NCI-H748 (cell line): Measurements from ENCODE around the gene PDCD2L.
"Not testable (repeated sequence)": the region's sequence is repeated elsewhere in the genome, so short reads cannot be mapped to it uniquely, and the experiment has no call there.

ENCODE experiments used
- DNase-seq: peaks from one replicate; lab custom pipeline; 2025; ENCODE audit not compliant: unreplicated experiment; lab: John Stamatoyannopoulos, UW

The PDCD2L gene

GRCh38 chr19:34461375-34462100, 57.3 kb downstream of the PDCD2L start:
- no peak for DNase-seq

- not testable (repeated sequence) for DNase-seq
These were observed 60.6 kb downstream of the PDCD2L start for GRCh38 chr19:34464785-34465184.

- no peak for DNase-seq
These were observed 64.2 kb downstream of the PDCD2L start for GRCh38 chr19:34468409-34468808.

DNA sequence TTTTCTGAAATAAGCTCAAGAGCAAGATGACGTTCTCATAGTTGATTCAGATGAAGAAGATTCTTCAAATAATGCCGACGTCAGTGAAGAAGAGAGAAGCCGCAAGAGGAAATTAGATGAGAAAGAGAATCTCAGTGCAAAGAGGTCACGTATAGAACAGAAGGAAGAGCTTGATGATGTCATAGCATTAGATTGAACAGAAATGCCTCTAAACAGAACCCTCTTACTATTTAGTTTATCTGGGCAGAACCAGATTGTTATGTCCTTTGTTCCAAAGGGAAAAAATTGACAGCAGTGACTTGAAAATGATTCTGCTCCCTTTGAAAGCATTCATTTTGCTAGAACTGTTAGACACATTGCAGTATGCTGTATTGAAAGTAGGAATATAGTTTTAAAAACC, 64.8 kb downstream of the PDCD2L start:
- DNase-seq, result not testable (repeated sequence)

DNA sequence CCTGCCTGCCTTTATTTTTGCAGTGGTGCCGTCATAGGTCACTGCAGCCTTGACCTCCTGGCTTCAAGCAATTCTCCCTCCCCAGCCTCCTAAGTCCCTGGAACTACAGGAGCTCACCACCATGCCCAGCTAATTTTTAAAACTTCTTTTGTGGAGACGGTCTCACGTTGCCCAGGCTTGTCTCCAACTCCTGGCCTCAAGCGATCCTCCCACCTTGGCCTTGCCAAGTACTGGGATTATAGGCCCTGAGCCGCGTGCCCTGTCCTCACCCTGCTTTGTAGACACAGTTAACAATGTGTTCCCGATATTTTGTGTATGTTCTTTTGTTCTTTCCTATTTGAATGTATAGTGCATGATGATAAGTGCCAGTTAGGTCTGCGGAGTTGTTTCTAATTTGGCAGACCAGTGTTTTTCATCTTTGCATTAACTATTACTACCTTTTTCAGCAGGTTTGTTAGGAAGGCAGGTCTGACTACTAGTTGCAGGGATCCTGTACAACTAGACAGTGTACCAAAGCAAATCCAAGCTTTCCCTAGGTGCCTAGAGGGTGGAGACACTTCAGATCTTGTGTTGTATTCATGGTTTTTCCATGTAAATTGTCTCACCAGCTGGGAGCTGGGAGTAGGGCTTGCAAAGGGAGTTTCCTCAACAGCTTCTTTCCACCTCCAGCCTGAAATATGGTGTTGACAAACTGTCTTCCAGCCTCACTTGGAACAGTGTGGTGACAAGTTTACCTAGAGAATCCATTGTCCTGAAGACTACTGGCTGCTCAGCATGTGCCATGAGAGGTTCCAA, 67.9 kb downstream of the PDCD2L start:
- DNase-seq, result no peak

DNA sequence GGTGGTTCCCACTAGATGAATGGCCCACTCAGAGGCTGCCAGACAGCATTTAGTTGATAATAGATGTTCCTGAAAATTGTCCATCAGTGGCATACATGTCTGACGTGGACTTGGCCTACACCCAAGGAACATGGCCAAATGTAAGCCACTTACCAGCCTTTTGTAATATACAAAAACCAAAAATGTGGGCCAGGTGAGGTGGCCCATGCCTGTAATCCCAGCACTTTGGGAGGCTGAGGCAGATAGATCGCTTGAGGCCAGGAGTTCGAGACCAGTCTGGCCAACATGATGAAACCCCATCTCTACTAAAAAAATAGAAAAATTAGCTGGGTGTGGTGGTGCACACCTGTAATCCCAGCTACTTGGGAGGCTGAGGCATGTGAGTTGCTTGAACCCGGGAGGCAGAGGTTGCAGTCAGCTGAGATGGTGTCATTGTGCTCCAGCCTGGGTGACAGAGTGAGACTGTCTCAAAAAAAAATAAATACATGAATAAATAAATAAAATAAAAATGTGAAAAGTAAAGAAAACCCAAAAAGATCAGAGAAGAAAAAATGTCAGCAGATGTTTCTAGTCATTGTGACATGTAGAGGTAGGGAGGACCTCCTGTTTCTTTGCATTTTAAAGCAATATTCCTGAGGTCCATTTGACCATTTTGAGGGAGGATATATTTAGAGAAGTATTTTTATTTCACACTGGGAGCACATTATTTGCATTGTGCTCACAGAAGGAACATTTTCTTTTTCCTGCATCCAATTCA, 70.2 kb downstream of the PDCD2L start:
- DNase-seq, result no peak

DNA sequence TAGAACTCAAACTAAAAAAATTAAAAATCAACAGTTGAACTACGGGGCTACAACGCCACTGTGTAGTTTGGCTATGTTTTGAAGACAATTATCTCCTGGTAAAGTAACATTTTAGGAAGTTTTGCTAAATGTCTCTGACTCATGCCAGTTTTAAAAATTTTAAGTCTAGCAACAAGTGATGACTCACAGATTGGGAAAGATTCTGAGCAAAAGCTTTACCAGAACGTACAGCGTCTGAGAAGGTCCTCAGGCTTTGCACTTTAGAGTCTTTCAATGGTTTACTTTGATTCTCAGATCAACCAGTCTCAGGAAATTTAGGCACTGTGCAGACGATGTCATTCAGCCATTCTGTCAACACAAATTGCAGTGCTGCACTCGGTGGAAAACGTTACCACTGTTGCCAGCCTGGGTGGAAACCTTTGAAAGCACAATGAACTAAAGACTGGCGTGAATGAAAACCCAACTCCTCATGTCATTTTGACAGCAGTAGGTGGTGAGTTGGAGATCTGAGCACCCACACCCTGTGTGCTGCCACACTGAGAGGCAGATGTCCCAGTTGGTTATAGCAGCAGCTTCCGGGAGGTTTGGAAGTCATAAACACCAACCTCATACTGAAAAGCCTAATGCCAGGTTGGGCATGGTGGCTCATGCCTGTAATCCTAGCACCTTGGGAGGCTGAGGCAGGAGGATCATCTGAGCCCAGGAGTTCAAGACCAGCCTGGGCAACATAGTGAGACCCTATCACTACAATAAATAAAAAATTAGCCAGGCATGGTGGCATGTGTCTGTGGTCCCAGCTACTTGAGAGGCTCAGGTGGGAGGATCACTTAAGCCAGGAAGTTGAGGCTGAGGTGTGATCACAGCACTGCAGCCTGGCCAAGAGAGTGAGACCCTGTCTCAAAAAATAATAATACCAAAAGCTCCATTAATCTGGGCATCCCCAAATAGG, 71.1 kb downstream of the PDCD2L start:
- DNase-seq, result no peak
